Cerebellar nuclear complex (tissue), 1 donor: ENCODE results near the gene CPPED1.

Experiments used
- DNase-seq, 2 experiments: peaks; one replicate each; lab custom pipeline; 2025; lab: John Stamatoyannopoulos, UW

The CPPED1 gene

GRCh38 chr16:12609937-12610699, 193.6 kb downstream of the CPPED1 start:
- no peak for DNase-seq
